ENCODE data around the gene ALDH1L2.
"Not testable (repeated sequence)": the region's sequence is repeated elsewhere in the genome, so short reads cannot be mapped to it uniquely, and the experiment has no call there.

The ALDH1L2 gene

DNA sequence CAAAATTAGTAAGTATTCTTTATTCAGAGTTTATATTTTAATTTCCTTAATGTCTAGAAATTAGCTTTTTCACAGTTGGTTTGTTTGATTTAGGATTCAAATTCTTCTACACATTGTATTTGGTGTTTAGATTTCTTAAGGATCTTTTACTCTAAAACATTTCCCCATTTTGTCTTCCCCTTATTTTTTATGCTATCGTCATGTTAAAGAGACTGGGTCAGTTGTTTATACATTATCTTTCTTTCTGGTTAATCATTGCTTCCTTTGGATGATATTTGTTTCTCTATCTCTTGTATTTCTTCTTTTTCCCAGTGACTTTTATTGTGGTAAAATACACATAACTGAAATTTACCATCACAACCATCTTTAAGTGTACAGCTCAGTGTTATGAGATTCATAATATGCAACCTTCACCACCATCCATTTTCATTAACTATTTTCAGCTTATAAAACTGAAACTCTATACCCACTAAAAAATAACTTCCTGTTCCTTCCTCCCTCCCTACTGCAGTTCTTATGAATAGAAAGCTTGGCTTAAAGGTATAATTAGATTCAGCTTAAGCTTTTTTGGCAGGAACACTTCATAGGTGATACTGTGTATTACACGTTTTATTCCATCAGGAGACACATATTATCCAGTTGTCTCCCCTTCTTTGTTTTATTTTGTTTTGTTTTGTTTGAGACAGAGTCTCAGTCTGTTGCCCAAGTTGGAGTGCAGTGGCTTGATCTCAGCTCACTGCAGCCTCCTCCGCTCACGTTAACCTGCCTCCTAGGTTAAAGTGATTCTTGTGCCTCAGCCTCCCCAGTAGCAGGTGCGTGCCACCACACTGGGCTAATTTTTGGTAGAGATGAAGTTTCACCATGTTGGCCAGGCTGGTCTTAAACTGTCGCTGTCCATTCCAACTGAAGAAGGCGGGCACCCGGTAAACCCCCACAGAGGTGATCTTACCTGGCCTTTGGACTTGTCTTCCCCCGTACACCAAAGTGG lies 53.1 kb downstream of the ALDH1L2 start:
- DNase-seq: no peak

GRCh38 chr12:105026411-105026810 lies 57.8 kb downstream of the ALDH1L2 start:
- DNase-seq: no peak

- DNase-seq: no peak
These were observed 58.4 kb downstream of the ALDH1L2 start for GRCh38 chr12:105025890-105026289.

DNA sequence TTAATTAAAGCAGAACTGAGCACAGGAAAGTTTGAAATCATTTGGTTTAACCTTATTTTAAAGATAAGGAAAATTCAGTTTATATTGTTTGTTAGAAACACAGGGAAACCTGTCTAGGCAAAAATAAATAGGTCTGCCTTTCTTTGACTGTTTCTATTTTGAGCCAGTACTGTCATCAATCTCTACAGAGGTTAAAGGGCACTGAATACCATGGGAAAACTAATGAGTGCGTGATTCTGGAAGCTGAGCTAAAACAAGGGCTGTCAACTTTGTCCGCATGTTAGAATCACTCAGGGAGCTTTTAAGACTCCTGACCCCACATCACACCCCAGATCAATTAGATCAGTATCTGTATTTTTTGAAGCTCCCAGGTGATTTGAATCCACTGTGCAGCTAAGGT lies 59.3 kb downstream of the ALDH1L2 start:
- no peak for DNase-seq

- no peak for DNase-seq
These were observed 63.9 kb downstream of the ALDH1L2 start for GRCh38 chr12:105020241-105020962.

- DNase-seq: no peak
These were observed 65.5 kb downstream of the ALDH1L2 start for GRCh38 chr12:105018776-105019175.

- no peak for DNase-seq
These were observed 66.2 kb downstream of the ALDH1L2 start for GRCh38 chr12:105018012-105018411.

- no peak for DNase-seq
These were observed 68.7 kb downstream of the ALDH1L2 start for GRCh38 chr12:105015543-105015942.

DNA sequence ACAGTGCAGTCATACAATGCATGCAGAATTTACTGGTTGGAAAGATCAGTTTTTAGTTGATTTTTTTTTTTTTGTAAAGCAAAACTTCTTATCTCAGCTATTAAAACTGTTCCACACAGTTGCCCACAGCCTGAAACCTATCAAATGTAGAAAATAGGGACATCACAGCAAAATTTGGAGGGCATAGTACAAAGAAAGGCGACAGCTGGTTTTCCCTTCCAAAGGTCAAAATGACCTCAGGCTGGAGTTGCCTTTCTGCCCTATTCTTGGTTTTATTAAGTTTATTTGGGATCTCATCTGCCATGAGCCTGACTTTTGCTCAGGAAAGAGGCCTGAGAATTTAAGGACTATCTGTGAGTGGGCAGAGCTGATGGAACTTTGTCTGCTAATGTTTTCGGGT lies 69.7 kb downstream of the ALDH1L2 start:
- no peak for DNase-seq

GRCh38 chr12:105013892-105014291 lies 70.4 kb downstream of the ALDH1L2 start:
- no peak for DNase-seq

DNA sequence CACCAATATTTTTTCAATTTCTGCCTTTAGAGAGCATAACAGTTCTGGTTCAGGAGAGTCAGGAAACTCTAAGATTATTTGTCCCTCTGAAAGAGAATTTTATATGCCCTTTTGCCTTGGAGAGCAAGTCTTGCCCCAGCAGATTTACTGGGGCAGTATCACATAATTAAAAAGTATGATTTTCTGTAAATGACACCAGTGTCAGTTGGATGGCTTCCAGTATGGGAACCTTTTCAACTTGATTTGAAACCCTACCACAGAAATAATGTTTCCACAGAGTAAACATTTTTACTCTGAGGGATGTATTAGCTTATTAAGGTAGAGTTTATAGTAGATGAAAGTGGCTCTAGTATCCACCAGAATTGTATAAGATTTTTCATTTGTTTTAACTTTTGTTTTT lies 82.8 kb downstream of the ALDH1L2 start:
- DNase-seq: no peak

GRCh38 chr12:104999347-104999685 lies 84.9 kb downstream of the ALDH1L2 start:
- DNase-seq: no peak

DNA sequence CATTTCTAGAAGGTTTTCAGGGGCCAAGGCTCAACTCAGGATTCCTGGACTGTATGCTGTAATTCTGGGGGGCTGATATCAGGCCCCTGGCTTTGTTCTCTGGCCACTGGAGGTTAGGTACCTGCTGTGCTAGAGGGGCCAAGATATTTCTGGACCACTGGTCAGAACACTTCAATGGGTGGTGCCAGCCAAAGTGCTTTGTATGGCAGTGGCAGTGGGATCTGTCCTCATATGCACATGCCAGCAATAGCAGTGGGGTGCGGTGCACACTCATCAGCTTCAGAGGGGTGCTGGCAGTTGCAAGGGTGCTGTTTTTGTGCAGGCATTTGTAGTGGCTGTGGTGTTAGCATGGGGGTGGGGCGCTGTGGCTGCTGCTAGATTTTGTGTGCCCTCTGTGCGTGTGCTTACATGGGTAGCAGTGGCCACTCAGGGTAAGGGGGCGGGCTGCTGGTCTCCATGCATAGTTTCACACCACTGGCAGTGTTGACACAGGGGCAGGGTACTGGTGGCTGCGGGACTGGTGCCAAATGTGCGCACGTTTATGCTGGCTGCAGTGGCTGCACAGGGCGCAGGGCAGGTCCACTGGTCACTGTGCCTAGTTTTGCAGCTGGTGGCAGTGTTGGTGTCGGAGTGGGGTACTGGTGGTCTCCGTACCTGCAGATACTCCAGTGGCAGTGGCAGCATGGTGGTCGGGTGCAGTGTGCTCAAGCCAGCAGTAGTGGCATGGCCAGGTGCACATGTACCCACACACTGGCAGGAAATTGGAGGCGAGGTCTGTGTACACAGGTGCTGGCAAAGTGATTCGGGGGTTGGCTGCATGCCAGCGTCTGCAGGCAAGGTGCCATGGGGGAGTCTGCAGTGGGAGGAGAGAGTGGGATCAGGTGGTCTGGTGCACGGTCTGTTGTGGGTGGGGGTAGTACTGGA lies 85.6 kb downstream of the ALDH1L2 start:
- DNase-seq: no peak

GRCh38 chr12:104997541-104997940 lies 86.7 kb downstream of the ALDH1L2 start:
- no peak for DNase-seq

DNA sequence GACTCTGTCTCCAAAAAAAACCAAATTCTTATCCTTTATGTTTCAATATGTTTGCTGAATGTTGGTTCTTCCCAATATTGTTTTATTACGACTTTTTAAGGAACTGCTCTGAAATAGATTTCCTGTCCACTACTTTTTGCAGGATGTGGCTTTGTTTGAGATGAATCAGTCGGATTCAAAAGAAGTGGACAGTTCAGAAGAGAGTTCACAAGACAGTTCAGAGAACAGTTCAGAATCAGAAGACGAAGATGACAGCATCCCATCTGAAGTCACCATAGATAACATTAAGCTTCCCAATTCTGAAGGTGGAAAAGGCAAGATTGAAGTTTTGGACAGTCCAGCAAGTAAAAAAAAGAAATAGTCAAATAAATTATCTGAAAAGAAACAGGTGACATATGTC lies 89.9 kb downstream of the ALDH1L2 start:
- DNase-seq: no peak

- no peak for DNase-seq
These were observed 92.6 kb downstream of the ALDH1L2 start for GRCh38 chr12:104991565-104992128.

GRCh38 chr12:104990950-104991349 lies 93.3 kb downstream of the ALDH1L2 start:
- DNase-seq: no peak

- peak; percentile 76 to 86 for DNase-seq
These were observed 98.0 kb downstream of the ALDH1L2 start, which contains the start of gene NOPCHAP1 for GRCh38 chr12:104986022-104986941. Gene NOPCHAP1, plus strand, starts transcription at chr12:104986316. Its CDS starts 37 bp downstream, at chr12:104986353.

GRCh38 chr12:104985206-104985605 lies 99.1 kb downstream of the ALDH1L2 start:
- no peak for DNase-seq

DNA sequence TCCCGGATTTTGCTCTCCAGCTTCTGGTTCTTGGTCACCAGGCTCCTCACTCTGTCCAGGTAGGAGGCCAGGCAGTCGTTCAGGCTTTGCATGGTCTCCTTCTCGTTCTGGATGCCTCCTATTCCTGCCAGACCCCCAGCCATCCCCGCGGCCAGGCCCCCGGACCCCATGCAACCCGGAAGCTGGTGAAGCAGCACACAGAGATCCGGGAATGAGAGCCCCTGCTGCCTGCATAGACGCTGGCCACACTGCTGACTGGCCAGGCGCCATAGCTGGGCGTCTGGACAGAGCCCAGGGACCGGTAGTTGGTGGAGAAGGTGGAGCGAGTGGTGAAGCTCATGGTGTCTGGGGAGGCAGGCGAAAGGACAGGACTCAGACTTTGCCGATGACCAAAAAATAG lies 106.6 kb downstream of the ALDH1L2 start:
- DNase-seq: not testable (repeated sequence)

DNA sequence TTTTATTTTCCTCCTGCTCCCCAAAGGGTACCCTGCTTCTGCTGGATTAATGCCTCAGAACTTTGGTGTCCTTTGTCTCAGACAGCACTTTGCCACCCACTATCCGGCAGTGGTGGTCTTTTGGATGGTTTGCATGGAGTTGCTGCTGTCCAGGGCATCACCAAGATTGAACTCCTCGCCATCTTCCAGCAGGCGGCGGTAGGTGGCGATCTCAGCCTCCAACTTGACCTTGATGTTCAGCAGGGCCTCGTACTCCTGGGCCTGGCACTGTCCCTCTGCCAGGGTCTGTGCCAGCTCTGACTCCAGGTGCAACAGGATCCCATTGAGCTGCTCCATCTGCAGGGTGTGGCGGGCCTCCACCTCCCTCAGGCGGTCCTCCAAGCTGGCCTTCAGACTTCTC lies 107.6 kb downstream of the ALDH1L2 start:
- no peak for DNase-seq

All from stimulated activated CD4-positive, alpha-beta T cell treated with anti-CD3 and anti-CD28 coated beads, Interleukin-2, amount 100 ng/mL, for 48 hours (primary cell).